Keratinocyte (primary cell): ENCODE data around the gene CRTC3. TPM values are rescaled to one million over a fixed set of nuclear protein-coding genes. Genes with fewer than 3 reads are reported as not detected.

Experiments used
- DNase-seq: peaks from one replicate; pipeline ENCODE4 v3.0.0-alpha.2; 2011; ENCODE audit warnings: low read depth, missing footprints, low spot score
- FAIRE-seq: peaks from 2 replicates; lab custom pipeline; 2011; peaks lifted over from hg19 to GRCh38; lab: Jason Lieb, UNC
- H2AFZ ChIP-seq: 2 replicates; pipeline ENCODE4 v1.6.0; 2012; ENCODE audit warnings: low read length, control low read depth, inconsistent platforms; ENCODE audit not compliant: control insufficient read depth
- H3K27ac ChIP-seq: 2 replicates; pipeline ENCODE4 v1.5.1; 2011; ENCODE audit warnings: low read length; ENCODE audit not compliant: control insufficient read depth, insufficient read depth
- H3K27me3 ChIP-seq: 3 replicates; pipeline ENCODE4 v1.6.0; 2011; ENCODE audit warnings: low read length; ENCODE audit not compliant: control insufficient read depth, insufficient read depth; ENCODE audit errors: extremely low read depth
- H3K36me3 ChIP-seq, 2 experiments: 2 replicates in 1 of 2; 3 replicates in 1 of 2; pipeline ENCODE4 v1.5.1; 2011; ENCODE audit warnings: low read length in 2 of 2, mild to moderate bottlenecking in 1 of 2; ENCODE audit not compliant: control insufficient read depth in 2 of 2, insufficient read depth in 2 of 2; ENCODE audit errors: extremely low read depth in 1 of 2
- H3K4me1 ChIP-seq: 3 replicates; pipeline ENCODE4 v1.5.1; 2011; ENCODE audit warnings: low read length; ENCODE audit not compliant: control insufficient read depth, insufficient read depth; ENCODE audit errors: extremely low read depth
- H3K4me2 ChIP-seq: 3 replicates; pipeline ENCODE4 v1.6.0; 2011; ENCODE audit warnings: low read depth, low read length; ENCODE audit not compliant: control insufficient read depth, insufficient read depth; ENCODE audit errors: extremely low read depth
- H3K4me3 ChIP-seq, 3 experiments: fragments of 200-600 bp in 1 of 3; sonication (generic) in 1 of 3; 2 replicates in 2 of 3; 3 replicates in 1 of 3; pipeline ENCODE4 v1.5.1; 2011 to 2016; ENCODE audit warnings: low read length in 3 of 3, mild to moderate bottlenecking in 3 of 3, control low read depth in 2 of 3, inconsistent platforms in 1 of 3, low read depth in 1 of 3, mixed read lengths in 1 of 3, mixed run types in 1 of 3, moderate library complexity in 1 of 3; ENCODE audit not compliant: control insufficient read depth in 2 of 3, insufficient read depth in 2 of 3; ENCODE audit errors: extremely low read depth in 1 of 3
- H3K79me2 ChIP-seq: 2 replicates; pipeline ENCODE4 v1.6.0; 2012; ENCODE audit warnings: low read length; ENCODE audit not compliant: control insufficient read depth, insufficient read depth
- H3K9ac ChIP-seq: 3 replicates; pipeline ENCODE4 v1.6.0; 2011; ENCODE audit warnings: low read length; ENCODE audit not compliant: control insufficient read depth, insufficient read depth; ENCODE audit errors: extremely low read depth
- H3K9me1 ChIP-seq: 3 replicates; pipeline ENCODE4 v1.6.0; 2011; ENCODE audit warnings: low read length; ENCODE audit not compliant: control insufficient read depth, insufficient read depth; ENCODE audit errors: extremely low read depth
- H3K9me3 ChIP-seq: 2 replicates; pipeline ENCODE4 v1.5.1; 2012; ENCODE audit warnings: low read depth, low read length; ENCODE audit not compliant: control insufficient read depth
- H4K20me1 ChIP-seq: 3 replicates; pipeline ENCODE4 v1.6.0; 2011; ENCODE audit warnings: low read length; ENCODE audit not compliant: control insufficient read depth, insufficient read depth; ENCODE audit errors: extremely low read depth
- EZH2 ChIP-seq: IDR thresholded peaks from one replicate; pipeline ENCODE4 v1.6.1; 2012; ENCODE audit warnings: inconsistent platforms, mild to moderate bottlenecking, low read length, moderate library complexity
- dilution Hi-C: fragments of 300-500 bp; cut with MboI; formaldehyde crosslinking; loops from one replicate; pipeline ENCODE4 v1.7.0; 2020; ENCODE audit warnings: low sequenced_read_pairs; ENCODE audit not compliant: extremely low pct_ligation_motif_present
- polyA plus RNA-seq, 5 experiments: library from polyadenylated mRNA; depleted of rRNA in 3 of 5; stranded (reverse) in 3 of 5; stranded (forward) in 1 of 5; unstranded in 1 of 5; fragments of >200 nt; gene quantifications; 1 replicate in 1 of 5; 2 replicates in 3 of 5; 3 replicates in 1 of 5; pipeline versions ENCODE4 v1.2.1 to v1.2.3, GENCODE V29; 2011 to 2012; ENCODE audit warnings: missing spikeins in 2 of 5, low read depth in 1 of 5, low replicate concordance in 1 of 5
- TF ChIP-seq, protein P1 (sequence below), 3 experiments: IDR thresholded peaks in 1 of 3; conservative IDR thresholded peaks in 1 of 3; optimal IDR thresholded peaks in 1 of 3; 2 replicates in 2 of 3; 3 replicates in 1 of 3; pipeline versions ENCODE3 to v1.5.1; 2011; ENCODE audit warnings: low read length in 3 of 3, mild to moderate bottlenecking in 3 of 3, moderate library complexity in 2 of 3, control low read depth in 1 of 3, inconsistent platforms in 1 of 3; ENCODE audit not compliant: insufficient read depth in 2 of 3; ENCODE audit errors: extremely low read depth in 1 of 3

CRTC3 gene
- polyA plus RNA-seq, 1 donor (not counting 4 experiments of a cell fraction or from before 2014, with no cell fraction given) = 11.9 TPM

DNA sequence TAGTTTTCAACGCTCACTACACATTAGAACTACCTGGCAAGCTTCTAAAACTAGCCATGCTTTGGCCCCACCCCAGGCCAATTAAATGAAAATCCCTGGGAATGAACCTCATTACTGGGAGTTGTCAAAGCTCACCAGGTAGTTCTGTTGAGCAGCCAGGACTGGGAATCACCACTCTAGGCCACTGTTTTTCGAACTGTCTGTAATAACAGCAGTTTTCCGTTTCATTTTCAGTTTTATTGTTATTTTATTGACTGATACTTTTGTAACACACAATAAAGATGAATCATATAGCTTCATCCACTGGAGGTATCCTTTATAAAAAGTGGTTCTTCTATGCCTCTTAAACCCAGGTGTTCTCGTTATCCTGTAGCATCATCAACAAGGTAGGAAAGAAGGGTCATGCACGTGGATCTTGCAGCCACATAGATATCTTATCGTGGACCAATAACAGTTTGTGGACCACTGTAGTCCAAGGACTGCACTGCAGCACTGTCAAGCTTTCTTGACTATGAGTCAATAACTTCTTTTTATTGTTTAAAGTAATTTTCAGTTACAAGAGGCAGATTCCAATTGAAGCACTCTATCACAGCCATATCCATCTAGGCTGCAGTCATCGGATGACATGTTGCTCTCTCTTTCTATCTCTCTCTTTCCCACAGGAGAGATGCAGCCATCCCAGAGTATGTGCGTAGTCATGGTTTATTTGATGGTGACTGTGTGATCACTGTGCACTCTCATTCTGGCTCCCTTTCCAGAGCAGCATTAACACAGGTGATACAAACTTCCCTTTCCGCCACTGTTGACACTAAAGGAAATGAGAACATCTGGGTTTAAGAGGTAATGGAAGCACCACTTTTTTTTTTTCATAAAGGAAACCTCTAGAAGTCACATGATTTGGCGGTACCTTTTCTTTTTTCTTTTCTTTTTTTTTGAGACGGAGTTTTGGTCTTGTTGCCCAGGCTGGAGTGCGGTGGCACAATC lies 148.4 kb downstream of the CRTC3 start:
- Histone ChIP-seq H2AFZ (no peak overlapping the region), H3K9me1 (no peaks in the 10 kb centered on the region), H3K4me3 (no peak overlapping the region), H3K27ac (no peak overlapping the region), H4K20me1 (no peaks in the 10 kb centered on the region), H3K4me2 (no peak overlapping the region), H3K27me3 (peaks cover 3% of the 10 kb centered on the region), H3K9me3 (no peaks in the 10 kb centered on the region), H3K4me1 (peaks cover 14% of the 10 kb centered on the region), H3K79me2 (no peaks in the 10 kb centered on the region), H3K9ac (no peak overlapping the region), H3K36me3 (no peaks in the 10 kb centered on the region)
- FAIRE-seq = no peak
- no peak for DNase-seq
- TF ChIP-seq EZH2 = no peak
- TF ChIP-seq, protein P1, sequence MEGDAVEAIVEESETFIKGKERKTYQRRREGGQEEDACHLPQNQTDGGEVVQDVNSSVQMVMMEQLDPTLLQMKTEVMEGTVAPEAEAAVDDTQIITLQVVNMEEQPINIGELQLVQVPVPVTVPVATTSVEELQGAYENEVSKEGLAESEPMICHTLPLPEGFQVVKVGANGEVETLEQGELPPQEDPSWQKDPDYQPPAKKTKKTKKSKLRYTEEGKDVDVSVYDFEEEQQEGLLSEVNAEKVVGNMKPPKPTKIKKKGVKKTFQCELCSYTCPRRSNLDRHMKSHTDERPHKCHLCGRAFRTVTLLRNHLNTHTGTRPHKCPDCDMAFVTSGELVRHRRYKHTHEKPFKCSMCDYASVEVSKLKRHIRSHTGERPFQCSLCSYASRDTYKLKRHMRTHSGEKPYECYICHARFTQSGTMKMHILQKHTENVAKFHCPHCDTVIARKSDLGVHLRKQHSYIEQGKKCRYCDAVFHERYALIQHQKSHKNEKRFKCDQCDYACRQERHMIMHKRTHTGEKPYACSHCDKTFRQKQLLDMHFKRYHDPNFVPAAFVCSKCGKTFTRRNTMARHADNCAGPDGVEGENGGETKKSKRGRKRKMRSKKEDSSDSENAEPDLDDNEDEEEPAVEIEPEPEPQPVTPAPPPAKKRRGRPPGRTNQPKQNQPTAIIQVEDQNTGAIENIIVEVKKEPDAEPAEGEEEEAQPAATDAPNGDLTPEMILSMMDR (optimal IDR thresholded peaks at IDR 0.05 in 1 of 3, IDR thresholded peaks at IDR 0.05 in 1 of 3, conservative IDR thresholded peaks at IDR 0.05 in 1 of 3; ENCODE audit: extremely low read depth in 1 of 3, insufficient read depth in 2 of 3, low read length in 3 of 3) = no peak
- dilution Hi-C loops = no loop called here

DNA sequence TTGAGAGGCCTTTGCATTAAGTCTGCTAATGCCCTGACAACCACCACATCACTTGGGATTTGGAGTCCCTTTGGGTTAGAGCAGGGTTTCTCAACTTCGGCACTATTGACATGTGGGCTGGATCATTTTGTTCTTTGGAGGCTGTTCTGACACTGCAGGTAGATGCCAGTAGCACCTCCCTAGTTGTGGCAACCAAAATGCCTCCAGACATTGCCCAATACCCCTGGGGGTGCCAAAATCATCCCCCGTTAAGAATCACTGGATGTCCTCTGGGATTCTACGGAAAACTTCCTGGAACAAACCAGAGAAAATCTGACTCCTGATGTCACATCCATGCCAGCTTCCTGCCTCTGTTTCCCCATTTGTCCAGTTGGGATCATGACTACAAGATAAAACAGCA lies 150.2 kb downstream of the CRTC3 start:
- Histone ChIP-seq H3K9ac (no peak overlapping the region), H3K9me3 (no peaks in the 10 kb centered on the region), H3K79me2 (no peaks in the 10 kb centered on the region), H3K4me1 (peaks cover 14% of the 10 kb centered on the region), H3K36me3 (no peaks in the 10 kb centered on the region), H3K9me1 (no peaks in the 10 kb centered on the region), H3K27ac (peak overlapping the region; percentile 25), H4K20me1 (no peaks in the 10 kb centered on the region), H3K4me2 (peak overlapping the region; percentile 24), H2AFZ (no peak overlapping the region), H3K27me3 (no peaks in the 10 kb centered on the region), H3K4me3 (no peak overlapping the region)
- TF ChIP-seq, protein P1 (optimal IDR thresholded peaks at IDR 0.05 in 1 of 3, IDR thresholded peaks at IDR 0.05 in 1 of 3, conservative IDR thresholded peaks at IDR 0.05 in 1 of 3; ENCODE audit: extremely low read depth in 1 of 3, insufficient read depth in 2 of 3, low read length in 3 of 3) = no peak
- no peak for TF ChIP-seq EZH2
- DNase-seq = no peak
- dilution Hi-C loops = no loop called here
- no peak for FAIRE-seq
